Mucosa of descending colon (tissue), 3 donors: ENCODE data around the gene KIAA0825. TPM values are rescaled to one million over a fixed set of nuclear protein-coding genes. Genes with fewer than 3 reads are reported as not detected.

Source experiments
- ATAC-seq: fragments of 200-7000 bp; cut with Tn5 transposase; one replicate; pipeline ENCODE4 v1.9.1; 2020; ENCODE audit warnings: mild to moderate bottlenecking, moderate library complexity
- DNase-seq, 3 donors: peaks; one replicate each; pipeline ENCODE4 v3.0.0-alpha.2; 2020
- H3K36me3 ChIP-seq: fragments of 200-600 bp; one replicate; pipeline ENCODE4 v1.8.0; 2021; ENCODE audit warnings: low read depth, mild to moderate bottlenecking
- H3K4me1 ChIP-seq: fragments of 200-600 bp; one replicate; pipeline ENCODE4 v1.8.0; 2021; ENCODE audit warnings: low read depth, mild to moderate bottlenecking
- H3K4me3 ChIP-seq: fragments of 200-600 bp; one replicate; pipeline ENCODE4 v1.8.0; 2021; ENCODE audit warnings: mild to moderate bottlenecking
- H3K9me3 ChIP-seq: fragments of 200-600 bp; one replicate; pipeline ENCODE4 v1.8.0; 2021; ENCODE audit warnings: mild to moderate bottlenecking
- intact Hi-C, 2 donors: fragments of 100-400 bp; cut with DNase I in 1 of 2; cut with micrococcal nuclease in 1 of 2; formaldehyde crosslinking; loops; one replicate each; pipeline versions ENCODE4 v1.11.0 to v1.11.1; 2022; cut with DNase I, micrococcal nuclease
- total RNA-seq, 3 donors: library from RNA; stranded (reverse); fragmentation: NEBNext Ultra II Directional in 2 of 3; extraction: Animal tissue kit (Norgen Biotek cat#: 25700) in 2 of 3; gene quantifications; one replicate each; pipeline versions ENCODE4 v1.2.1 to v1.2.4, GENCODE V29; 2021 to 2023
- TF ChIP-seq, protein P1 (sequence below): fragments of 200-600 bp; IDR thresholded peaks from one replicate; pipeline ENCODE4 v1.8.0; 2022; ENCODE audit warnings: antibody characterized with exemption, mild to moderate bottlenecking
- donor health status: DM: no; HTN: no; CAD: no; lungs with moderate emphysema.
- donor health status: DM: no; HTN: no; CAD: no.
- donor health status: DM: no; HTN: yes; CAD: no.

KIAA0825 gene
- total RNA-seq, 3 donors from 2014 or later: 2.6 to 3.6 (median 3.1) TPM

DNA sequence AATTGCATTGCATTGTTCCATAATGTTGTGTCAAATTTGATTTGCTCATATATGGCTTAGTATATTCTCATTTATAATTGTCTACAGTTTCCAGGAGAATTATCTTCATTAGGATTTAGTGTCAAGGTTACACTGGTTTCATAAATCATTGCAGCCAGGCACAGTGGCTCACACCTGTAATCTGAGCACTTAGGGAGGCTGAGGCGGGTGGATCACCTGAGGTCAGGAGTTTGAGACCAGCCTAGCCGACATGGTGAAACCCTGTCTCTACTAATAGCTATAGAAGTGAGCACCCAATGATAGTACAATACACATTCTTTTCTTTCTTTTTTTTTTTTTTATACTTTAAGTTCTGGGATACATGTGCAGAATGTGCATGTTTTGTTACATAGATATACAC lies 282.5 kb downstream of the KIAA0825 start:
- H3K4me1 ChIP-seq: no peaks in the 10 kb centered on the region
- DNase-seq: no peak
- intact Hi-C loops: no loop called here
- ATAC-seq: no peak
- H3K4me3 ChIP-seq: no peak overlapping the region
- TF ChIP-seq, protein P1, sequence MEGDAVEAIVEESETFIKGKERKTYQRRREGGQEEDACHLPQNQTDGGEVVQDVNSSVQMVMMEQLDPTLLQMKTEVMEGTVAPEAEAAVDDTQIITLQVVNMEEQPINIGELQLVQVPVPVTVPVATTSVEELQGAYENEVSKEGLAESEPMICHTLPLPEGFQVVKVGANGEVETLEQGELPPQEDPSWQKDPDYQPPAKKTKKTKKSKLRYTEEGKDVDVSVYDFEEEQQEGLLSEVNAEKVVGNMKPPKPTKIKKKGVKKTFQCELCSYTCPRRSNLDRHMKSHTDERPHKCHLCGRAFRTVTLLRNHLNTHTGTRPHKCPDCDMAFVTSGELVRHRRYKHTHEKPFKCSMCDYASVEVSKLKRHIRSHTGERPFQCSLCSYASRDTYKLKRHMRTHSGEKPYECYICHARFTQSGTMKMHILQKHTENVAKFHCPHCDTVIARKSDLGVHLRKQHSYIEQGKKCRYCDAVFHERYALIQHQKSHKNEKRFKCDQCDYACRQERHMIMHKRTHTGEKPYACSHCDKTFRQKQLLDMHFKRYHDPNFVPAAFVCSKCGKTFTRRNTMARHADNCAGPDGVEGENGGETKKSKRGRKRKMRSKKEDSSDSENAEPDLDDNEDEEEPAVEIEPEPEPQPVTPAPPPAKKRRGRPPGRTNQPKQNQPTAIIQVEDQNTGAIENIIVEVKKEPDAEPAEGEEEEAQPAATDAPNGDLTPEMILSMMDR: no peak
- H3K9me3 ChIP-seq: no peaks in the 10 kb centered on the region
- H3K36me3 ChIP-seq: no peaks in the 10 kb centered on the region

GRCh38 chr5:94329115-94329514 lies 289.3 kb downstream of the KIAA0825 start:
- Histone ChIP-seq H3K4me3 (no peak overlapping the region), H3K36me3 (no peaks in the 10 kb centered on the region), H3K4me1 (no peaks in the 10 kb centered on the region), H3K9me3 (peaks cover 16% of the 10 kb centered on the region)
- no peak for DNase-seq
- no peak for ATAC-seq
- intact Hi-C loops: no loop called here
- TF ChIP-seq, protein P1: no peak

- Histone ChIP-seq H3K4me1 (no peaks in the 10 kb centered on the region), H3K36me3 (no peaks in the 10 kb centered on the region), H3K9me3 (peaks cover 16% of the 10 kb centered on the region), H3K4me3 (no peak overlapping the region)
- intact Hi-C loops: no loop called here
- ATAC-seq: no peak
- DNase-seq: no peak
- TF ChIP-seq, protein P1: no peak
Observed at GRCh38 chr5:94326586-94326985, 291.8 kb downstream of the KIAA0825 start.

GRCh38 chr5:94316916-94317838 lies 301.2 kb downstream of the KIAA0825 start:
- intact Hi-C loops: no loop called here
- H3K36me3 ChIP-seq: no peaks in the 10 kb centered on the region
- H3K4me1 ChIP-seq: no peaks in the 10 kb centered on the region
- DNase-seq: no peak
- no peak overlapping the region for H3K4me3 ChIP-seq
- no peaks in the 10 kb centered on the region for H3K9me3 ChIP-seq
- TF ChIP-seq, protein P1: no peak
- no peak for ATAC-seq

- TF ChIP-seq, protein P1: no peak
- intact Hi-C loops: no loop called here
- Histone ChIP-seq H3K9me3 (no peaks in the 10 kb centered on the region), H3K36me3 (no peaks in the 10 kb centered on the region), H3K4me1 (no peaks in the 10 kb centered on the region), H3K4me3 (no peak overlapping the region)
- ATAC-seq: no peak
- no peak for DNase-seq
Observed at GRCh38 chr5:94314460-94315131, 303.8 kb downstream of the KIAA0825 start.
